HL-60 (cell line): ENCODE measurements around the gene ACOT9.

Experiments
- DNase-seq, 2 experiments: peaks; one replicate each; pipeline ENCODE4 v3.0.0-alpha.2; 2010 to 2020; ENCODE audit warnings: low read depth in 1 of 2, low spot score in 1 of 2
- H3K27ac ChIP-seq: fragments of 250-450 bp; sonication (Bioruptor Pico); replicated peaks from 2 replicates; pipeline ENCODE4 v1.5.1; 2020; ENCODE audit warnings: mild to moderate bottlenecking, moderate library complexity
- H3K27me3 ChIP-seq: fragments of 250-450 bp; sonication (Bioruptor Pico); 2 replicates; pipeline ENCODE4 v1.5.1; 2021; ENCODE audit warnings: mild to moderate bottlenecking, moderate library complexity; ENCODE audit not compliant: insufficient read depth, poor library complexity, severe bottlenecking
- H3K4me3 ChIP-seq: replicated peaks from 2 replicates; pipeline ENCODE4 v1.5.1; 2011; ENCODE audit warnings: mild to moderate bottlenecking, control low read depth, low read length; ENCODE audit not compliant: insufficient read depth
- CTCF ChIP-seq: IDR thresholded peaks from one replicate; pipeline ENCODE4 v1.5.1; 2011; ENCODE audit warnings: low read length, control low read depth, inconsistent platforms; ENCODE audit not compliant: insufficient read depth
- GABPA ChIP-seq: IDR thresholded peaks from 2 replicates; pipeline ENCODE4 v1.6.1; 2012; ENCODE audit warnings: low read depth
- POLR2AphosphoS5 ChIP-seq: IDR thresholded peaks from 2 replicates; pipeline ENCODE4 v1.6.1; 2012; ENCODE audit warnings: low read depth
- REST ChIP-seq: IDR thresholded peaks from 2 replicates; pipeline ENCODE4 v1.6.1; 2012; ENCODE audit warnings: low read depth; ENCODE audit not compliant: insufficient replicate concordance
- SPI1 ChIP-seq: IDR thresholded peaks from 2 replicates; pipeline ENCODE4 v1.6.1; 2012; ENCODE audit warnings: low read depth, mild to moderate bottlenecking, borderline replicate concordance

Gene ACOT9

GRCh38 chrX:23668335-23668734 lies 74.7 kb downstream of the ACOT9 start:
- TF ChIP-seq POLR2AphosphoS5, result no peak
- Histone ChIP-seq H3K27me3 (no peaks in the 10 kb centered on the region), H3K27ac (peak overlapping the region; percentile 85), H3K4me3 (peak overlapping the region; percentile 71)
- no peak for DNase-seq

GRCh38 chrX:23667239-23668177 lies 75.6 kb downstream of the ACOT9 start, which contains the start of gene PRDX4:
Gene PRDX4 (plus strand): TSS chrX:23667493. CDS start chrX:23667571, 78 bp downstream.
- peak; percentile 79 for TF ChIP-seq POLR2AphosphoS5
- TF ChIP-seq REST, result peak; percentile 16
- no peak for TF ChIP-seq SPI1
- peak within 1 kb of the TSS; percentile 71 for H3K4me3 ChIP-seq
- peak; percentile 75 to 85 for DNase-seq
- peak within 1 kb of the TSS; percentile 85 for H3K27ac ChIP-seq
- H3K27me3 ChIP-seq, result no peaks in the 10 kb centered on the region

GRCh38 chrX:23666282-23666681 lies 76.8 kb downstream of the ACOT9 start:
- peak; percentile 30 to 54 for DNase-seq
- no peak for TF ChIP-seq SPI1
- TF ChIP-seq CTCF, result no peak
- TF ChIP-seq POLR2AphosphoS5, result no peak
- no peak for TF ChIP-seq REST
- no peak for TF ChIP-seq GABPA
- peak overlapping the region; percentile 85 for H3K27ac ChIP-seq

GRCh38 chrX:23664496-23664895 lies 78.6 kb downstream of the ACOT9 start:
- H3K4me3 ChIP-seq, result no peak overlapping the region
- TF ChIP-seq GABPA (no peak), CTCF (no peak), POLR2AphosphoS5 (no peak), SPI1 (no peak), REST (no peak)
- no peaks in the 10 kb centered on the region for H3K27me3 ChIP-seq
- H3K27ac ChIP-seq, result no peak overlapping the region
- no peak for DNase-seq

More at GRCh38 chrX:23666282-23666681, 76.8 kb downstream of the ACOT9 start:
- no peaks in the 10 kb centered on the region for H3K27me3 ChIP-seq
- H3K4me3 ChIP-seq, result no peak overlapping the region
